DND-41 (cell line): ENCODE data around the gene RABGGTA.

Experiments
- EZH2 ChIP-seq: IDR thresholded peaks from 3 replicates; pipeline ENCODE4 v1.6.1; 2012; ENCODE audit warnings: borderline replicate concordance, low read depth, mild to moderate bottlenecking, moderate library complexity, low read length, inconsistent platforms; ENCODE audit not compliant: severe bottlenecking
- TF ChIP-seq, protein P1 (sequence below): IDR thresholded peaks from 2 replicates; pipeline ENCODE4 v1.5.1; 2012; ENCODE audit warnings: borderline replicate concordance, low read length, moderate library complexity, mild to moderate bottlenecking; ENCODE audit not compliant: poor library complexity, severe bottlenecking; ENCODE audit errors: extremely low read depth

DNA sequence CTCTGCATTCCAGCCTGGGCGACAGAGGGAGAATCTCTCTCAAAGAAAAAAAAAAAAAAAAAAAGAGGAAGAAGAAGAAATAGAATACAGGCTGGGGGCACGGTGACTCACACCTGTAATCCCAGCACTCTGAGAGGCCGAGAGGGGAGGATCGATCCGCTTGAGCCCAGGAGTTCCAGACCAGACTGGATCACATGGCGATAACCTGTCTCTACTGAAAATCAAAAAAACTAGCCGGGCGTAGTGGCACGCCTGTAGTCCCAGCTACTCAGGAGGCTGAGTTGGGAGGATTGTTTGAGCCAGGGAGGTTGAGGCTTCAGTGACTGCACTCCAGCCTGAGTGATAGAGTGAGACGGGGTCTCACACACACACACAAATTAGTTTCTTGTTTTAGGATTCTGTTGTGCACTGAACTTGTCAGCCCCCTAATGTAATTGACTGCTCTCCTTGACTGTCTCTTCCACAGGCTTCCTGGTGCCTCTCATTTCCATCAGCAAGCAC lies 28.0 kb downstream of the RABGGTA start:
- TF ChIP-seq, protein P1, sequence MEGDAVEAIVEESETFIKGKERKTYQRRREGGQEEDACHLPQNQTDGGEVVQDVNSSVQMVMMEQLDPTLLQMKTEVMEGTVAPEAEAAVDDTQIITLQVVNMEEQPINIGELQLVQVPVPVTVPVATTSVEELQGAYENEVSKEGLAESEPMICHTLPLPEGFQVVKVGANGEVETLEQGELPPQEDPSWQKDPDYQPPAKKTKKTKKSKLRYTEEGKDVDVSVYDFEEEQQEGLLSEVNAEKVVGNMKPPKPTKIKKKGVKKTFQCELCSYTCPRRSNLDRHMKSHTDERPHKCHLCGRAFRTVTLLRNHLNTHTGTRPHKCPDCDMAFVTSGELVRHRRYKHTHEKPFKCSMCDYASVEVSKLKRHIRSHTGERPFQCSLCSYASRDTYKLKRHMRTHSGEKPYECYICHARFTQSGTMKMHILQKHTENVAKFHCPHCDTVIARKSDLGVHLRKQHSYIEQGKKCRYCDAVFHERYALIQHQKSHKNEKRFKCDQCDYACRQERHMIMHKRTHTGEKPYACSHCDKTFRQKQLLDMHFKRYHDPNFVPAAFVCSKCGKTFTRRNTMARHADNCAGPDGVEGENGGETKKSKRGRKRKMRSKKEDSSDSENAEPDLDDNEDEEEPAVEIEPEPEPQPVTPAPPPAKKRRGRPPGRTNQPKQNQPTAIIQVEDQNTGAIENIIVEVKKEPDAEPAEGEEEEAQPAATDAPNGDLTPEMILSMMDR: no peak
- TF ChIP-seq EZH2: no peak
